Activated gamma-delta T cell treated with anti-CD3 and anti-CD28 coated beads, Interleukin-2, amount 50 U/mL, for 16 hours (primary cell): ENCODE data around the gene ST3GAL5.

Experiments used
- DNase-seq: peaks from one replicate; pipeline ENCODE4 v3.0.0-alpha.2; 2020; ENCODE audit warnings: low read depth

ST3GAL5 gene

GRCh38 chr2:85790032-85790431 is 98.8 kb downstream of the ST3GAL5 start:
- no peak for DNase-seq

DNA sequence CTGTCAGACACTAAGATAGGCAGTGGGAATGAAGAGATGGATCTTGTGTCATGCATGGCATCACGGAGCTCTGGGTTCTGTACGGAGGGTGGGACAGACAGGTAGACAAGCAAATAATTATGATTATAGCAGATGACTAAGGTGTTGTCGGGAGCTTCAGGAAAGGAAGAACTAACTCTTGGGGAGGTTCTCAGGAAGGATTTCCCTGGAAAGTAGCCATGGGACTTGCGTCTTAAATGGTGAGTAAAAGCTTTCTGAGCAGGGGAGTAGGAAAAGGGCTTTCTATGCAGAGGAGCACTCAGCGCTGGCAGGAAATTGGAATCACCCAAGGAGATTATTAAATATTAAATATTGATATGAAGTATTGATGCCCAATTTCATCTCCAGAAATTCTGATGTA is 99.5 kb downstream of the ST3GAL5 start:
- no peak for DNase-seq

DNA sequence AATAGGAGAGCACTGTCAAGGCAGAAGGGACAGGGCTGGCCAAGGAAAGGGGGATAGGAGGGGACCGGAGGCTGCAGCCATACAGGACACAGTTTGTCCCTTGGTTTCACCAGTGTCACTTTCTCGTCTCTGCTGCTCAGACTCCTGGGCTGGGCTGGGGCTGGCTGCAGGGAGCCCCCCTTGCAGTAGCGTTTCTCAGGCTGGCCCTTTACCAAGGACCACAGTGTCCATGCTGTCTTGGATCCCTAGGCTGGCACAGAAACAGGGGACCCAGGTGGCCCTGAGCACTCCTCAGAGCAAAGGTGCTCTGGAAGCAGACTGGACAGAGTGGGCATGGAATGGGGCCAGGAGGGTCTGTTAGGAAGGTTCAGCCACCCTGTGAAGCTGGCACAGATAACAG is 100.2 kb downstream of the ST3GAL5 start:
- DNase-seq = no peak

DNA sequence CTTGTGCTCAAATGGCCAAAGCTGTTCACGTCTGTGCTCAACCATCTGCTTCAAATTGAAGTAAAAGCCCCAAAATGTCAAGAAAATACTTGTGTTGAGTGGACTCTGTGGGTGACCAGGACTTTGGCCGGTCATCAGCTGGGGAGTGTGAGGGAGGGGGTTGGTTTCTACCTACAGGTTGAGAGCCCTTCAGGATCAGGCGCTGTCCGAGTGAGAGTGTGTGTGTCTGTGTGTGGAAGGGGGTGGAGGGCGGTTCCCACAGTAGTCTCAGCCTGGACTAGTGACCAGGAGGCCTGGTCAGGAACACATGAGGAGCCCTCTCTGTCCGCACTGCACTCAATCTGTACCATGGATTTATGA is 100.8 kb downstream of the ST3GAL5 start:
- no peak for DNase-seq

DNA sequence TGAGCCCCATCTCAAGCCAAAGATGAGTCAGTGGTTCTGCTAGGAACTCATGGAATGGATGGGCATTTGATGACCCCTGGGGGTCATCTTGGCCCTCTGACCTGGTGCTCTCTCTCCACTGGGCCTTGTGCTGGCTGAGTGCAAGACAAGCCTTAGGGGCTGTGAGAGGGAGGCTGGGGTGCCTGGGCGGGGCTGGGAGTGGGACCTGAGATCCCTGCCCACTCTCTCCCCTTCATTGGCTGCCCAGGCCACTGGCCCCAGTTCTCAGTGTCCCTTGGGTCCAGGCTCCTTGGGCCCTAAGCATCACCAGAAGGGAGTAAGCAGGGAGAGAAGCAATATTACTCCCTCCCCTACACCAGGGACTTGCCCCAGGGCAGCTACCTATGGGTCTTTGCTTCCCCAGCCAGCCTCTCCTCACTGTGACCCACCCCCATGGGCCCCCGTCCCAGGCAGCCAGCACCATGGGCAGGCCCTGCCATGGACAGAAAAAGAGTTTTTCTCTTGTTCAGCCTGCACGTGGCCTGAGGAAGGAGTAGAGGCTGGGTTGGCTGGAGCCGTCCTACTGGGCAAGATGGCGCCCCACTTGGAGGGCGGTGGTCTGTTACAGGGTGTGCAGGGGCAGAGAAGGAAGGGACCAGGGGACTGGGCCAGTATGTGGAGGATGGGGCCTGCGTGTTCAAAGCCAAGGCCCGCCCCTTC is 101.4 kb downstream of the ST3GAL5 start:
- DNase-seq = no peak
